Suppressor macrophage treated with lipopolysaccharide for 1 hour (primary cell): ENCODE results near the gene SLC22A25.

Source experiments
- DNase-seq, 3 donors: peaks; one replicate each; pipeline ENCODE4 v3.0.0-alpha.2; 2020 to 2022

SLC22A25 gene

GRCh38 chr11:63229815-63230214, 13.6 kb downstream of the SLC22A25 start:
- no peak for DNase-seq

DNA sequence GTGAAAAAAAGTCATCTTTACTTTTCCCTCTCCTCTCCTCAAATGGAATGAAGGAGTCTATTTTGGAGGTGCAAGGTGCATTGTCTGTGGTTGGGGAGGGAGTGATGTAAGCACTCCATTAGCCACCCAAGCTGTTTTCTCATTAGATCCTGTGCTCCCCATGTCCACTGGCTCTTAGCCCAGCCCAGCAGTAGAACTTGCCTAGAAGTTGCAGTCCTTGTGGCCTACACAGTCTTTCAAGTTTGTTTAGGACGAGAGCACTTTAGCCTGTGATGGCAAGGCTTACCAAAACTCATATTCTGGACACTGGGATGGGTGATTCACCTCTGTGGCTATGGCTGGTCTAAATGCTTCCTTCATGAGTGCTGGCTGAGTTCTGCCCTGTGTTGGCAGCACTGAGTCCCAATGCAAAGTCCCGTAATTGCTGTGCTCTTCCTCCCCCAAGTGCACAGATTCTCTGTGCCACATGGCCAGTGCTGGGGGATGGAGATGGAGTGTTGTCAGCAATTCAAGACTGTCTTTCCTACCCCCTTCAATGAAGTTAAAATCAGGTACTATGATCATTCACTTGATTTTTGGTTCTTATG, 15.8 kb downstream of the SLC22A25 start:
- DNase-seq = no peak

- no peak for DNase-seq
Measured at GRCh38 chr11:63226488-63227114, 16.8 kb downstream of the SLC22A25 start.

DNA sequence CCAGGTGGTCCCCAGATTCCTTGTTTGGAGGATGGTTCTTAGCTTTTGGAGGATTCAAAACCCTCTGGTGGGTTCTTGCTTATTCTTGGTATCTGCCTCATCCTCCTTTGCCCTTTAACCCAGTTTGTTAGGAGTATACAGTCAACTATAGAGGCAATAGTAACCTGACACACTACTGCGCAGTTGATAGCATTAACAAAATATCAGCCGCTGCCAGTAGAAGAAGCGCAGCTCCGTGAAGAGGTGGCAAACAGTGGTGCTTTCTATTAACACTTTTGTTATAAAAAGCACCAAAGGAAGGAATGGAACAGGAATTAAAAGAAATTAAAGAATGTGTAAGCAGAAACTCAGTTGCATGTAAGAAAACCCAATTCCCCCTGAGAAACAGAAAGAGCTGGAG, 29.3 kb downstream of the SLC22A25 start:
- no peak for DNase-seq

GRCh38 chr11:63212742-63213141, 30.7 kb downstream of the SLC22A25 start:
- peak; percentile 39 to 64 (median 57) for DNase-seq

- no peak for DNase-seq
Measured at GRCh38 chr11:63210111-63210510, 33.3 kb downstream of the SLC22A25 start.
